ENCODE measurements around the gene SPIRE1.
A peak's percentile ranks its signal among the peaks of the same experiment; 100 is the strongest.

The SPIRE1 gene

GRCh38 chr18:12657684-12658425, at the start of gene SPIRE1:
SPIRE1 (minus strand) TSS chr18:12658107; CDS start chr18:12657866, 241 bp downstream.
- DNase-seq, result no peak

GRCh38 chr18:12703664-12704063, 45.8 kb upstream of the SPIRE1 start:
- peak; percentile 39 for DNase-seq

- no peak for DNase-seq
These were observed 45.2 kb upstream of the SPIRE1 start for GRCh38 chr18:12703096-12703567.

- peak; percentile 62 for DNase-seq
These were observed 44.6 kb upstream of the SPIRE1 start, which contains the start of the genes CEP76 and PSMG2 for GRCh38 chr18:12702221-12703095. CEP76 (minus strand) TSS chr18:12702723; CDS start chr18:12702548, 175 bp downstream. PSMG2 (plus strand) TSS chr18:12703042; CDS start chr18:12703108, 66 bp downstream.

GRCh38 chr18:12701161-12701560, 43.3 kb upstream of the SPIRE1 start:
- no peak for DNase-seq

- DNase-seq, result no peak
These were observed 41.8 kb upstream of the SPIRE1 start for GRCh38 chr18:12699747-12700146.

- DNase-seq, result no peak
These were observed 36.1 kb upstream of the SPIRE1 start for GRCh38 chr18:12694032-12694431.

GRCh38 chr18:12692206-12692605, 34.3 kb upstream of the SPIRE1 start:
- no peak for DNase-seq

- no peak for DNase-seq
These were observed 31.4 kb upstream of the SPIRE1 start for GRCh38 chr18:12689256-12689850.

- no peak for DNase-seq
These were observed 28.2 kb upstream of the SPIRE1 start for GRCh38 chr18:12686100-12686499.

GRCh38 chr18:12679183-12679786, 21.4 kb upstream of the SPIRE1 start:
- DNase-seq, result no peak

- no peak for DNase-seq
These were observed 10.1 kb upstream of the SPIRE1 start for GRCh38 chr18:12668041-12668440.

GRCh38 chr18:12659904-12660605, 2.1 kb upstream of the SPIRE1 start:
- no peak for DNase-seq

- DNase-seq, result no peak
These were observed 675 bp upstream of the SPIRE1 start for GRCh38 chr18:12658426-12659138.

GRCh38 chr18:12656938-12657683, 796 bp downstream of the SPIRE1 start:
- DNase-seq, result no peak

GRCh38 chr18:12656605-12656937, 1.3 kb downstream of the SPIRE1 start:
- no peak for DNase-seq

- no peak for DNase-seq
These were observed 2.9 kb downstream of the SPIRE1 start for GRCh38 chr18:12654971-12655370.

- DNase-seq, result no peak
These were observed 5.0 kb downstream of the SPIRE1 start for GRCh38 chr18:12652861-12653401.

- DNase-seq, result no peak
These were observed 6.3 kb downstream of the SPIRE1 start for GRCh38 chr18:12651651-12652050.

GRCh38 chr18:12647773-12648172, 10.1 kb downstream of the SPIRE1 start:
- no peak for DNase-seq
